Measurements from ENCODE around the gene XKR7. TPM values are rescaled to one million over a fixed set of nuclear protein-coding genes. Genes with fewer than 3 reads are reported as not detected.

The XKR7 gene
- total and polyA plus RNA-seq, 5 donors from 2014 or later: 0.07 TPM; not detected in 4

DNA sequence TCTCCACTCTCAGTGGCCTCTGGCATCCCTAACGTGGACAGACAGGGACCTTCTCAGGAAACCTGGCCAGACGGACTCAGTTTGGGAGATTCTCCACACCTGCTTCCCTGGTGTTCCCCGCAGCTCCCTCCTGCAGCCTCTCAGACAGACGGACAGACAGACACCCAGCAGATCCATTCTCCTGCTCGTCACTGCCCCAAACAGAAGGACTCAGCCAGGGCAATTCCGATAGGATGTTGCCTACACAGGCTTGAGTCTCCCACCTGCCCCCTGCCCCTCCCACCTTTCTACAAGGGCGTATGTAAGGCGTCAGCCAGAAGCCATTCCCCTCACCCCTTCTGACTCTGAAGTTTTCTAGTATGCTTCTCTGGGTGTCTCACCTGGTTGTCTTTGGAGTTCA is 42.7 kb downstream of the XKR7 start:
- DNase-seq (no peak), ATAC-seq (ENCODE audit: low read depth in 2 of 2) (no peak)
- H3K4me1 Mint-ChIP-seq: peaks cover 0 to 3% (median 1%) of the 10 kb centered on the region in 4 donors
- Histone ChIP-seq H3K27ac (ENCODE audit: insufficient read depth, low read length, poor library complexity, severe bottlenecking) (no peak overlapping the region), H3K36me3 (ENCODE audit: control insufficient read depth, insufficient read depth, low read length) (no peaks in the 10 kb centered on the region), H3K9me3 (ENCODE audit: control insufficient read depth in 2 of 2, low read length in 2 of 2) (no peaks in the 10 kb centered on the region), H3K4me3 (ENCODE audit: low read depth, low read length) (no peak overlapping the region), H3K4me1 (ENCODE audit: control insufficient read depth, insufficient read depth, low read length, poor library complexity, severe bottlenecking) (no peaks in the 10 kb centered on the region), H3K27me3 (ENCODE audit: control insufficient read depth, insufficient read depth, low read length) (peaks cover 11% of the 10 kb centered on the region)
- no peak overlapping the region for H3K4me3 Mint-ChIP-seq
- no peak overlapping the region for H3K27ac Mint-ChIP-seq
- no peaks in the 10 kb centered on the region for H3K36me3 Mint-ChIP-seq
- peaks cover 20% of the 10 kb centered on the region for H3K27me3 Mint-ChIP-seq
- no peaks in the 10 kb centered on the region for H3K9me3 Mint-ChIP-seq

DNA sequence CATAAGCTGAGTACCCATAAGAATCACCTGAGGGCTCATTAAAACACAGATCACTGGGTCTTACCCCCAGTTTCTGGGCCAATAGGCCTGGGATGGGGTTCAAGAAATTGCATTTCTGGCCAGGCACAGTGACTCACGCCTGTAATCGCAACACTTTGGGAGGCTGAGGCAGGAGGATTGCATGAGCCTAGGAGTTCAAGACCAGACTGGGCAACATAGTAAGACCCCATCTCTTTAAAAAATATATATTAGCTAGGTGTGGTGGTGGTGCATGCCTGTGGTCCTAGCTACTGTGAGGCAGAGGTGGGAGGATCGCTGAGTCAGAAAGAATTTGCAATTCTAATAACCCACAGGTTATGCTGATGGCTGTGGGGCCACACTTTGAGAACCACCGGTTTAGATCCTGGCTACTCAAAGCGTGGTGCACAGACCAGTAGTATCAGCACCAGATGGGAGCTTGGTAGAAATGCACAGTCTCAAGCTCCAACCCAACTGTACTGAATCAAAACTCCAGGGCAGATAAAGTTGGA is 44.3 kb downstream of the XKR7 start:
- DNase-seq: no peak
- Mint-ChIP-seq H3K9me3 (peaks cover 0 to 2% (median 0%) of the 10 kb centered on the region in 7 donors), H3K27me3 (peaks cover 32% of the 10 kb centered on the region), H3K4me1 (peaks cover 0 to 5% (median 2%) of the 10 kb centered on the region in 4 donors), H3K36me3 (no peaks in the 10 kb centered on the region), H3K4me3 (no peak overlapping the region), H3K27ac (no peak overlapping the region)
- Histone ChIP-seq H3K27me3 (ENCODE audit: control insufficient read depth, insufficient read depth, low read length) (peaks cover 18% of the 10 kb centered on the region), H3K9me3 (ENCODE audit: control insufficient read depth in 2 of 2, low read length in 2 of 2) (no peaks in the 10 kb centered on the region), H3K4me3 (ENCODE audit: low read depth, low read length) (no peak overlapping the region), H3K27ac (ENCODE audit: insufficient read depth, low read length, poor library complexity, severe bottlenecking) (no peak overlapping the region), H3K4me1 (ENCODE audit: control insufficient read depth, insufficient read depth, low read length, poor library complexity, severe bottlenecking) (no peaks in the 10 kb centered on the region), H3K36me3 (ENCODE audit: control insufficient read depth, insufficient read depth, low read length) (no peaks in the 10 kb centered on the region)
- ATAC-seq (ENCODE audit: low read depth in 2 of 2): no peak

DNA sequence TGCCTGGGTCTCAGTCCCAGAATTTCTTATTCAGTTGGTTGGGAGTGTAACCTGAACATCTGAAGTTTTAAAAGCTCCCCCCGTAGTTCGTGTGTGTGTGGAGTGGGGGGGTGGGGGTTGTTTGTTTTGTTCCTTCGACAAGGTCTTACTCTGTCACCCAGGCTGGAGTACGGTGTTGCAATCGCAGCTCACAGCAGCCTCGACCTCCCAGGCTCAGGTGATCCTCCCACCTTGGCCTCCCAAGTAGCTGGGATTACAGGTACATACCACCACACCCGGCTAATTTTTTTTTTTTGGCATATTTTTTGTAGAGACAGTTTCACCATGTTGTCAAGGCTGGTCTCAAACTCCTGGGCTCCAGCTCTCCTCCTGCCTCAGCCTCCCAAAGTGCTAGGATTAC is 45.4 kb downstream of the XKR7 start:
- no peaks in the 10 kb centered on the region for H3K36me3 Mint-ChIP-seq
- no peak overlapping the region for H3K4me3 Mint-ChIP-seq
- no peaks in the 10 kb centered on the region for H3K36me3 ChIP-seq (ENCODE audit: control insufficient read depth, insufficient read depth, low read length)
- no peak overlapping the region for H3K27ac Mint-ChIP-seq
- DNase-seq (no peak), ATAC-seq (ENCODE audit: low read depth in 2 of 2) (no peak)
- no peak overlapping the region for H3K4me3 ChIP-seq (ENCODE audit: low read depth, low read length)
- peaks cover 21% of the 10 kb centered on the region for H3K27me3 ChIP-seq (ENCODE audit: control insufficient read depth, insufficient read depth, low read length)
- no peak overlapping the region for H3K27ac ChIP-seq (ENCODE audit: insufficient read depth, low read length, poor library complexity, severe bottlenecking)
- peaks cover 0 to 10% (median 7%) of the 10 kb centered on the region in 4 donors for H3K4me1 Mint-ChIP-seq
- no peaks in the 10 kb centered on the region for H3K9me3 ChIP-seq (ENCODE audit: control insufficient read depth in 2 of 2, low read length in 2 of 2)
- H3K4me1 ChIP-seq (ENCODE audit: control insufficient read depth, insufficient read depth, low read length, poor library complexity, severe bottlenecking): peaks cover 8% of the 10 kb centered on the region
- peaks cover 0 to 4% (median 0%) of the 10 kb centered on the region in 7 donors for H3K9me3 Mint-ChIP-seq
- peaks cover 43% of the 10 kb centered on the region for H3K27me3 Mint-ChIP-seq

DNA sequence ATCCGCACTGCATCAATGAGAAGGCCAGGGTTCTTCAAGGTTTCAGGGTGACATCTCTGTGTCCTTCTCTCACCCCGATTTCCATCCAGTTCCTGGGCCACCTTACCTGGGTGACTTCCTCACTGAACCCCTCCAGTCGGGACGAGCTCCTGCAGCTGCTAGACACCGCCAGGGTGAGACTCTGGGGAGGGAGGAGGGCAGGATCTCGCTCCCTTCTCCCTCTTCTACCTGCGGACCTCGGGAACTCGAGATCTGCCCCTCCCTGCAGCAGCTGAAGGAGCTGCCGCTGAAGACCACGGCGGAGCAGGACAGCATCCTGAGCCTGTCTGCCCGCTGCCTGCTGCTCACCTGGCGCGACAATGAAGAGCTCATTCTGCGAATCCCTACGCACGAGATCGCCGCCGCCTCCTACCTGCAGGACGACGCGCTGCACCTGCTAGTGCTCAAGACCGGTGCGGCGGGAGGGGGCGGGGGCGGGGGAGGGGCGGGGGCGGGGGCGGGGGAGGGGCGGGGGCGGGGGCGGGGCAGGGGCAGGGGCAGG is 49.8 kb downstream of the XKR7 start:
- no peak overlapping the region for H3K27ac Mint-ChIP-seq
- no peak overlapping the region for H3K27ac ChIP-seq (ENCODE audit: insufficient read depth, low read length, poor library complexity, severe bottlenecking)
- DNase-seq: peak; percentile 11 to 64 (median 39)
- H3K4me3 ChIP-seq (ENCODE audit: low read depth, low read length): no peak overlapping the region
- H3K36me3 Mint-ChIP-seq: peaks cover 3% of the 10 kb centered on the region
- H3K4me1 ChIP-seq (ENCODE audit: control insufficient read depth, insufficient read depth, low read length, poor library complexity, severe bottlenecking): peaks cover 13% of the 10 kb centered on the region
- H3K36me3 ChIP-seq (ENCODE audit: control insufficient read depth, insufficient read depth, low read length): no peaks in the 10 kb centered on the region
- H3K4me3 Mint-ChIP-seq: peak overlapping the region in 3 of 4 donors; percentile 79 to 87 (median 81)
- H3K9me3 Mint-ChIP-seq: peaks cover 0 to 6% (median 0%) of the 10 kb centered on the region in 7 donors
- H3K9me3 ChIP-seq (ENCODE audit: control insufficient read depth in 2 of 2, low read length in 2 of 2): no peaks in the 10 kb centered on the region
- peaks cover 73% of the 10 kb centered on the region for H3K27me3 Mint-ChIP-seq
- ATAC-seq (ENCODE audit: low read depth in 2 of 2): peak; percentile 63 to 64
- peaks cover 39% of the 10 kb centered on the region for H3K27me3 ChIP-seq (ENCODE audit: control insufficient read depth, insufficient read depth, low read length)
- H3K4me1 Mint-ChIP-seq: peaks cover 0 to 23% (median 13%) of the 10 kb centered on the region in 4 donors

DNA sequence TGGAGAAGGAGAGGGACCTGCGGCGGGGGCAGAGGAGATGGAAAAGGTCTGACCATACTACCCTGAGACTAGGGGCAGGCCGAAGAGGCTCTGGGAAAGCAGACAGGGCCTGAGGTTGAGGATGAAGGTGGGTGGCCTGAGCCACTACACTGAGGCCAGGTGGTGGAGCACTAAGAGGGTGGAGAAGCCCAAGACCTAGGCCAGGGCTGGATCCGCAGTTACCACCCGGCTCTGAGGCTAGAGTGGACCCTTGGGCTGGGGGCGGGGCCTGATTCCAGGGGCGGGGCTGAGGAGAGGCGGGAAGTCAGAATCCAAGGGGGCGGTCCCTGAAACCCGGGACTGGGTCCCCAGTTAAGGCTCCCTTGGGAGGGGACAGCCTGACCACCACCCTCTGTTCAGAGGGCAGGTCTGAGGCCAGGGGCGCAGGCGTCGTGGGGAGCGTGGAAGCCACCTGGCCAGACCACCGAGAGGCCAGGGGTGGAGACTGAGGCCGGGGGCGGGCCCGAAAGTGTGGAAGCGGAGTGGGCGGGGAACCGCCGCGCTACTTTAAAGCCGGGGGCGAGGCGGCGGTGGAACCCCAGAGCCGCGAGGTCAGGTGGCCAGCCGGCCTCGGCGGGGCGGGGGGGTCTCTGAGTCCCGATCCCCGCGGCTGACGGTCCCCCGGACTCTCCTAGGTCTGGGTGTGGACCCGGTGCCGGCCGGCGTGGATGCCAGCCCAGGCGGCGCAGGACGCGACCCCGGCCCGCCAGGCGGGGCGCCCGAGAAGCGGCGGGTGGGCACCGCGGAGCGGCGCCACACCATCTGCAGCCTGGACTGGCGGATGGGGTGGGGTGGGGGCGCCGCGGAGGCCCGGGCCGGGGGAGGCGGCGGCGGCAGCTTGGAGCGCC is 50.6 kb downstream of the XKR7 start:
- no peaks in the 10 kb centered on the region for H3K36me3 ChIP-seq (ENCODE audit: control insufficient read depth, insufficient read depth, low read length)
- peaks cover 13% of the 10 kb centered on the region for H3K4me1 ChIP-seq (ENCODE audit: control insufficient read depth, insufficient read depth, low read length, poor library complexity, severe bottlenecking)
- peaks cover 0 to 6% (median 0%) of the 10 kb centered on the region in 7 donors for H3K9me3 Mint-ChIP-seq
- peak; percentile 11 to 25 (median 15) for DNase-seq
- H3K4me3 Mint-ChIP-seq: peak overlapping the region in 3 of 4 donors; percentile 74 to 87 (median 81)
- H3K4me3 ChIP-seq (ENCODE audit: low read depth, low read length): no peak overlapping the region
- H3K27me3 Mint-ChIP-seq: peaks cover 80% of the 10 kb centered on the region
- no peak overlapping the region for H3K27ac ChIP-seq (ENCODE audit: insufficient read depth, low read length, poor library complexity, severe bottlenecking)
- peaks cover 39% of the 10 kb centered on the region for H3K27me3 ChIP-seq (ENCODE audit: control insufficient read depth, insufficient read depth, low read length)
- peak; percentile 37 to 48 for ATAC-seq (ENCODE audit: low read depth in 2 of 2)
- H3K36me3 Mint-ChIP-seq: peaks cover 3% of the 10 kb centered on the region
- H3K27ac Mint-ChIP-seq: no peak overlapping the region
- H3K9me3 ChIP-seq (ENCODE audit: control insufficient read depth in 2 of 2, low read length in 2 of 2): no peaks in the 10 kb centered on the region
- peaks cover 0 to 23% (median 13%) of the 10 kb centered on the region in 4 donors for H3K4me1 Mint-ChIP-seq

DNA sequence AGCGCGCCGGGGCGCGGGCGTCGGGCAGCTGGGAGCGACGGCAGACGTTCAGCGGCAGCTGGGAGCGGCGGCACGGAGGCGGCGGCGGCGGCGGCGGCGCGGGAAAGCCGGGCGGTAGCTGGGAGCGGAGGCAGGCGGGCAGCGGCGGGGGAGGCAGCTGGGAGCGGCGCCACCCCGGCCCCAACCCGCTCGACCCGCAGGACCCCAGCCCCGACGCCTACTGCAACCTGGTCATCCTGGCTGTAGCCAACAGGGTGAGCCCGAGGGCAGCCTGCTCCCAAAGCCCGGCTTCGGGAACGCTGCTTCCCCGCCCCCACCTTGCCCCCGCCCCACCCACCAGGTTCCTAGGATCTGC is 51.2 kb downstream of the XKR7 start:
- no peak for DNase-seq

DNA sequence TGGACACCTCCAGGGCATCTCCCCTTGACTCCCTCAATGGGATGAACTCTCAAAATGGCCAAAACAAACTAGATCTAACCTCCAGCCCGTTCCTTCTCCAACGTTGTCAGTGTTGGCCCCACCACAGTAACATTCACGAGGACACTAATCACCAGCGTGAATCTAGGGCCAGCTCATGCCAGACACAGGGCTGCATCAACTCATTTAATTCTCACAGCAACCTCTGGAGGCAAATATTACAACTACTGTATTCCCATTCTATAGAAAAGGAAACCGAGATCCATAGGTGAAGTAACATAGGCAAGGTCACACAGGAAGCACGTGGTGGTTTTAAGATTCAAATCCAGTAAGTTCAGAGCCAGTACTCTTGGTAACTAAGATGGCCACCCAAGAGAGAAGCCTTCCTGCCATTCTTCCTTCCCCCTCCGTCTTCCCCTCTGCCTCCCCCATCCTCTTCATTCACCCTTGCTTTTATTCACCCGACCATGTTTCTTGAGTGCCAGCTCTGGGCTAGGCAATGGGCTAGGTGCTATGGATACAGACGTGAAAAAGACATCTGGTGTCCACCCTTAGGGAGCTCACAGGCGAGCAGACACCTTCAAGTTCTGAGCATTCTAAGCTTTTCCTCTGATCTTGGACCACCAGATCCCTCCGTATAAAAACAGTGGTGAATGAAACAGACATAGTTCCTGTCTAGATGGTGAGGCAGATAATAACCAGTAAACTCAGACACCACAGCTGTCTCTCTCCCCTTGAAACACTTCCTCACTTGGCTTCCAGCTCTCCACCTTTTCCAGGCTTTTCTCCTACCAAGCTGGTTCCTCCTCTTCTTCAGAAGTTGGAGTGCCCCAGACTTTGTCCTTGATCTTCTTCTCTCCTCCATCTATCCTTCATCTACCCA is 51.9 kb downstream of the XKR7 start:
- Mint-ChIP-seq H3K27ac (peak overlapping the region in 1 of 3 donors; percentile 24), H3K27me3 (peaks cover 80% of the 10 kb centered on the region), H3K9me3 (peaks cover 0 to 6% (median 0%) of the 10 kb centered on the region in 7 donors), H3K4me3 (peak overlapping the region; percentile 87 to 88 (median 87)), H3K4me1 (peaks cover 0 to 23% (median 13%) of the 10 kb centered on the region in 4 donors), H3K36me3 (peaks cover 3% of the 10 kb centered on the region)
- Histone ChIP-seq H3K27ac (ENCODE audit: insufficient read depth, low read length, poor library complexity, severe bottlenecking) (no peak overlapping the region), H3K9me3 (ENCODE audit: control insufficient read depth in 2 of 2, low read length in 2 of 2) (no peaks in the 10 kb centered on the region), H3K27me3 (ENCODE audit: control insufficient read depth, insufficient read depth, low read length) (peaks cover 36% of the 10 kb centered on the region), H3K4me1 (ENCODE audit: control insufficient read depth, insufficient read depth, low read length, poor library complexity, severe bottlenecking) (peaks cover 13% of the 10 kb centered on the region), H3K36me3 (ENCODE audit: control insufficient read depth, insufficient read depth, low read length) (no peaks in the 10 kb centered on the region), H3K4me3 (ENCODE audit: low read depth, low read length) (no peak overlapping the region)
- no peak for DNase-seq
- ATAC-seq (ENCODE audit: low read depth in 2 of 2): no peak

More for the DNA sequence above, 51.2 kb downstream of the XKR7 start:
- Histone ChIP-seq H3K4me1 (ENCODE audit: control insufficient read depth, insufficient read depth, low read length, poor library complexity, severe bottlenecking) (peaks cover 13% of the 10 kb centered on the region), H3K27me3 (ENCODE audit: control insufficient read depth, insufficient read depth, low read length) (peaks cover 39% of the 10 kb centered on the region), H3K4me3 (ENCODE audit: low read depth, low read length) (no peak overlapping the region), H3K36me3 (ENCODE audit: control insufficient read depth, insufficient read depth, low read length) (no peaks in the 10 kb centered on the region), H3K27ac (ENCODE audit: insufficient read depth, low read length, poor library complexity, severe bottlenecking) (no peak overlapping the region), H3K9me3 (ENCODE audit: control insufficient read depth in 2 of 2, low read length in 2 of 2) (no peaks in the 10 kb centered on the region)
- peak overlapping the region in 3 of 4 donors; percentile 87 to 88 (median 87) for H3K4me3 Mint-ChIP-seq
- peaks cover 3% of the 10 kb centered on the region for H3K36me3 Mint-ChIP-seq
- H3K27me3 Mint-ChIP-seq: peaks cover 83% of the 10 kb centered on the region
- no peak for ATAC-seq (ENCODE audit: low read depth in 2 of 2)
- H3K27ac Mint-ChIP-seq: peak overlapping the region in 1 of 3 donors; percentile 24
- peaks cover 0 to 23% (median 13%) of the 10 kb centered on the region in 4 donors for H3K4me1 Mint-ChIP-seq
- H3K9me3 Mint-ChIP-seq: peaks cover 0 to 6% (median 0%) of the 10 kb centered on the region in 7 donors
